ENCODE data around the gene ZNF624.
A peak's percentile ranks its signal among the peaks of the same experiment; 100 is the strongest.
"Not testable (repeated sequence)": the region's sequence is repeated elsewhere in the genome, so short reads cannot be mapped to it uniquely, and the experiment has no call there.

ZNF624 gene

GRCh38 chr17:16653367-16654041 lies at the start of gene ZNF624:
TSS of gene ZNF624 (minus strand) at chr17:16653850.
- peak; percentile 78 for DNase-seq (ENCODE audit: low read depth)

GRCh38 chr17:16697603-16698002 lies 44.0 kb upstream of the ZNF624 start:
- not testable (repeated sequence) for DNase-seq (ENCODE audit: low read depth)

GRCh38 chr17:16690447-16690846 lies 36.8 kb upstream of the ZNF624 start:
- not testable (repeated sequence) for DNase-seq (ENCODE audit: low read depth)

GRCh38 chr17:16689731-16690281 lies 36.2 kb upstream of the ZNF624 start, which contains the start of gene CCDC144A:
TSS of gene CCDC144A (plus strand) at chr17:16690241. CDS start at chr17:16690401, 160 bp downstream.
- not testable (repeated sequence) for DNase-seq (ENCODE audit: low read depth)

GRCh38 chr17:16687151-16687550 lies 33.5 kb upstream of the ZNF624 start:
- not testable (repeated sequence) for DNase-seq (ENCODE audit: low read depth)

- DNase-seq (ENCODE audit: low read depth), result not testable (repeated sequence)
These were observed 32.4 kb upstream of the ZNF624 start for GRCh38 chr17:16686019-16686418.

GRCh38 chr17:16683290-16684138 lies 29.9 kb upstream of the ZNF624 start:
- not testable (repeated sequence) for DNase-seq (ENCODE audit: low read depth)

GRCh38 chr17:16676676-16677268 lies 23.1 kb upstream of the ZNF624 start:
- no peak for DNase-seq (ENCODE audit: low read depth)

- DNase-seq (ENCODE audit: low read depth), result not testable (repeated sequence)
These were observed 13.4 kb upstream of the ZNF624 start for GRCh38 chr17:16666907-16667636.

GRCh38 chr17:16666553-16666906 lies 12.9 kb upstream of the ZNF624 start:
- not testable (repeated sequence) for DNase-seq (ENCODE audit: low read depth)

- DNase-seq (ENCODE audit: low read depth), result peak; percentile 2
These were observed 9.3 kb upstream of the ZNF624 start for GRCh38 chr17:16662936-16663335.

- no peak for DNase-seq (ENCODE audit: low read depth)
These were observed 7.6 kb upstream of the ZNF624 start for GRCh38 chr17:16661217-16661616.

GRCh38 chr17:16652847-16653366 lies 743 bp downstream of the ZNF624 start:
- DNase-seq (ENCODE audit: low read depth), result peak; percentile 9

GRCh38 chr17:16652252-16652651 lies 1.4 kb downstream of the ZNF624 start:
- DNase-seq (ENCODE audit: low read depth), result no peak

GRCh38 chr17:16649585-16649984 lies 4.1 kb downstream of the ZNF624 start:
- DNase-seq (ENCODE audit: low read depth), result no peak

GRCh38 chr17:16639438-16639837 lies 14.2 kb downstream of the ZNF624 start:
- DNase-seq (ENCODE audit: low read depth), result no peak

- DNase-seq (ENCODE audit: low read depth), result no peak
These were observed 30.4 kb downstream of the ZNF624 start for GRCh38 chr17:16623282-16623681.

- no peak for DNase-seq (ENCODE audit: low read depth)
These were observed 30.9 kb downstream of the ZNF624 start for GRCh38 chr17:16622540-16623277.

- DNase-seq (ENCODE audit: low read depth), result no peak
These were observed 36.1 kb downstream of the ZNF624 start for GRCh38 chr17:16617481-16618060.

GRCh38 chr17:16599537-16599936 lies 54.1 kb downstream of the ZNF624 start:
- DNase-seq (ENCODE audit: low read depth), result no peak
